Endothelial cell of umbilical vein (primary cell): ENCODE measurements around the gene CLVS2.

Experiments used
- CTCF ChIP-seq, 2 donors: IDR thresholded peaks; 1 replicate in 1 of 2; 2 replicates in 1 of 2; pipeline ENCODE4 v1.5.1; 2011; ENCODE audit warnings: low read length in 2 of 2, mild to moderate bottlenecking in 2 of 2, moderate library complexity in 2 of 2, control low read depth in 1 of 2, inconsistent platforms in 1 of 2, low read depth in 1 of 2; ENCODE audit not compliant: insufficient read depth in 1 of 2; ENCODE audit errors: extremely low read depth in 1 of 2
- POLR2A ChIP-seq: IDR thresholded peaks from 2 replicates; pipeline ENCODE4 v1.6.1; 2012; ENCODE audit warnings: low read depth, mild to moderate bottlenecking, control low read depth, low read length
- POLR2AphosphoS5 ChIP-seq: IDR thresholded peaks from 2 replicates; pipeline ENCODE4 v1.6.1; 2012; ENCODE audit warnings: low read depth, mild to moderate bottlenecking, control low read depth, low read length, moderate library complexity; ENCODE audit not compliant: insufficient read depth

- TF ChIP-seq POLR2A (no peak), CTCF (IDR thresholded peaks at IDR 0.05; ENCODE audit: extremely low read depth in 1 of 2, insufficient read depth in 1 of 2, low read depth in 1 of 2, low read length in 2 of 2) (no peak), POLR2AphosphoS5 (no peak)
Observed at GRCh38 chr6:123022975-123023374, 26.9 kb downstream of the CLVS2 start.
